GM15510 (cell line): ENCODE measurements around the gene VWA8.

Experiments
- POLR2A ChIP-seq: IDR thresholded peaks from 3 replicates; pipeline ENCODE4 v1.6.1; 2011; ENCODE audit warnings: borderline replicate concordance; ENCODE audit not compliant: insufficient read length; ENCODE audit errors: extremely low read depth

VWA8 gene

DNA sequence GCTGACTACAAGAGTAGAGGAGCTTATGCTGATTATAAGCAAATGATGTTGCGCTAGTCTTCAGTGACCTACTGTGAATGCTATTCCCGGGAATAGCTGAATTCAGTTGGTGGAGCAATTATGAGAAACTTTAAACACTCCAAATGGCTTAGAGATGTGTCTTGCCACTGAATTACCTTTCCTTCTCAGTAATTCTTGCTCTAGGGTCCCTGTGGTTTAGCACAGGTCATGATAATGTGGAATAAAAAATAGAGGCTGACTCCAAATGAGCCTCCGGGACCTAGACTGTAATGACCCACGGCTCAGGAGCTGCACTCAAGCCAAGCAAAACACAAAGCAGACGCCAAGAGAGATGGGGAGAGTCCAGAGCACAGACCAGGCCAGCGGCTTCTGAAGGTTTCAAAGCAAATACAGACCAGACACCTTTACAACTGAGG is 378.9 kb downstream of the VWA8 start:
- TF ChIP-seq POLR2A, result no peak

DNA sequence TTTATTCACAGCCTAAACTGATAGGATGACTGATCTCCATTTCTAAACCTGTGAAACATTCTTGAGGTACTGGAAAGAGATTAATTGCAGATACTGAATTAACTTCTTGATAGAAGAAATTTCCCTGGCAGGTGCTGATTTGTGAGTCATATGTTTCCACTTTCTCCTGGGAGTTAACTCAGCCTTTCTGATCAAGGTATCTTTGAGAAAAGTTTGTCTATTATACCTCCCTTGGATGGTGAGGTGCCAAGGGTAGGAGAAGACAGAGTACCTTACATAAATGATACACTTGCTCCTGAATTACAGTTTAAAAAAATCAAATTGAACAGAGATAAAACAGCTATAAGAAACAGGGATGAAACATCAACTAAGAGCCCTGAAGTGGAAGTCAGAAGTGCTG is 380.6 kb downstream of the VWA8 start:
- no peak for TF ChIP-seq POLR2A

DNA sequence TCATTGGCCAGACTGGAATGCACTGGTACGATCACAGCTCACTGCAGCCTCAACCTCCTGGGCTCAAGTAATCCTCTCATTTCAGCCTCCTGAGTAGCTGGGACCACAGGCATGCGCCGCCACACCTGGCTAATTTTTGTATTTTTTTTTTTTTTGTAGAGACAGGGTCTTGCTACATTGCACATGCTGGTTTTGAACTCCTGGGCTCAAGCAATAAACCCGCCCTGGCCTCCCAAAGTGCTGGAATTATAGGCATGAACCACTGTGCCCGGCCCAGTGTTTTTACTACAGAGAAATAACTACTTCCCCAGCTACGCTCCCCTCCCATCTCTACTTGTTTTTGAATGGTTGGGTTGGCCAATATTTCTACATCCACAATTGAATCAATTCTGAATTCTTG is 381.0 kb downstream of the VWA8 start:
- TF ChIP-seq POLR2A, result no peak

DNA sequence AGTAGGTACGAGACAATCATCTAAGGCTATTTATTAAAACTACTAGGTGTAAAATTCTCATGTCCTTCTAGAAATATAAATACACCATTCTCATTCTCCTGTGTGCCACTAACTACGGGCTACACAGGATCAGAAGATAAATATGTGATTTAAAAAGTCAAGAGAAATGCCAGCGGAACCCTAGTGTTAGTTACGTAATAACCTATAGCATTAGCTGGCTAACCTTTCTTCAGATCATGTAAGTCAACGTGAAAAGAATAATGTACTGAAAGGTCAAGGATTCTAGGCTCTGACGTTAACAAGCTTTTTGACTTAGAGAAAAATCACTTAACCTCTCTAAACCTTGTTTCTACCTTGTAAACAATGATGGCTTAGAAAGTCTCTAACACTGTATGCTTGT is 381.7 kb downstream of the VWA8 start:
- no peak for TF ChIP-seq POLR2A

DNA sequence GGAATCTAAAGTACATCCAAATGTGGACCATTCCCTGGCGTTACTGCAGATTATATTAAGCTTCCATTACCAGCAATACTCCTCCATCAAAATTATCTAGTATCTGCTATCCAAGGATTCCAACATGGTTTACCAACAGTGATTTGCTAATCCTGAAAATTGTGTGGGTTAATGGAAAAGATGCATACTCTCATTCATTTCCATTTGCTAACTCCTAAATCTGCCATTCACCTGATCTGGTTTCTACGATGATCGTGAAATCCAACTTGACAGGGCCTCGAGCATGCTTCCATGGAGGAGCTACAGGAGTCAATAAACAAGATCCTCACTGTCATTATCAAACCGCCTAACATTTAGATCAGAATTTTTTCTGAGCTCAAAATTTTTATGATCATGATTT is 382.5 kb downstream of the VWA8 start:
- no peak for TF ChIP-seq POLR2A

DNA sequence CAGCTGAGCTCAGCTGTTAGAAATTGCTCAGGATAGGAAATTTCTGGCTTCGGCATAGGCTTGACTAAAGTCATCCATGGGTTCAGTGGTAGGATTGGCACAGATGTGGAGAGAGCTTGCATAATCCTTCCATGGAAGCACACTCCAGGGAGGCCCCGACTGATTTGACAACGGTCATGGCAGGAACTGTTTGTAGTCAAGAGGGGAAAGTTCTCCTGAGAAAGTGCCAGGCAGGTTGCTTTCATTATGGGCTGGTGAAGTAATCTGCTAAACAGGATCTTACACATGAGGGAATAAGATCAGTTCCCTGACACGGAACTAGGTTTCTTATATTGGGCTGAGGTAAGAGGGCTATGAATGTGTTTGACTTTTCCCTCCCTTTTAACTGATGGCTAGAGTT is 383.5 kb downstream of the VWA8 start:
- TF ChIP-seq POLR2A, result no peak

DNA sequence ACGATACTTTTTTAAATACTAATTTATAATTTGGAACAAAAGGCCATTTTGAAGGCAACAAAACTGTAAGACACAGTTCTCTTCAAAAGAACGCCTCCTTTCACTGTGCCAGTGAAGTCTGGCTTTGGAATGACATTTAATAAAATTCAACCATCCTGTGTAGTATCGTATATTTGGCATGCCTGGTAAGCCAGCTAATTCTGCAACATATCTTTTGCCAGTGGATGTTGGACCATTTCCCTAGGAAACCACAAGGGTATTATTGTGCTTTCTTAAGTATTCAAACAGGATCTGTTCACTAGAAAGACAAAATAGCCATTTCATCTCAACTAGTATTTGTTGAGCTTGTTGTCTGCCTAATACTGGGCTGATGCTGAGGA is 391.9 kb downstream of the VWA8 start:
- no peak for TF ChIP-seq POLR2A

DNA sequence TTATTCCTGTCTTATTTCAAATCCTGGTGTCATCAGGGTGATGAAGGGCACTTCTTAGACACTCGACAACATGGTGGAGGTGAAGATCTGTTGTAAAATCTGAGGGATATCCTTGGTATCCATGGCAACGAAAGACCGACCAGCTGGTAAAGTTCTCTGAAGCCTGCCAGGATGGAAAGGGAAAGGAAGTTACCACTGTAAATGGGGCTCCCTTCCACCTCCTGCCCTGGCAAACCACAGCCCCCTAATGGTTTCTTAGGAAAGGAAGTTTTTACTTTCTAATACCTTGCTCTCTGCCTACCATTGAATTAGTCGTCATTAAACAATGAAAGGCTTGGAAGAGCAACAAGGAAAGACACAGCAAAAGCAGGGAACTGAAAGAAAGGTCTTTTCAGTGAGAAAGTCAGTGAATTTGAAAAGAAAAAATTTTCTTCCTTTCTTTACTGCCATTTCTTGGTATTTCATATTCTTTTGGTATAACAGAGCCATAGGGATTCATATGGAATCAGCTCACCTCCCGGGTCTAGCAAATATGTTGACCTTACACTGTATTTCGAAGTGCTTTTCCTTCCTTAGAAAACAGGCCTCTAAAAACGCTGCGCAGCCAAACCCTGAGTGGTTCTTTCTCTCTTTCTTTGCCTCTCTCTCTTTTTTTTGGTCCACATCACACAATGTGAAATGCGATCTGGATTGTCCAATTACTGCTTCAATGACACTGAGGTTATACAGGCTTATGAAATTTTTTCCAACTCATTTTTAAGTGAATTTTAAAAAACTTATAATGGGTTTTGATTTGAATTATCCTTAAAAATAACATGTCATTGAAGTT is 392.6 kb downstream of the VWA8 start:
- TF ChIP-seq POLR2A, result no peak

DNA sequence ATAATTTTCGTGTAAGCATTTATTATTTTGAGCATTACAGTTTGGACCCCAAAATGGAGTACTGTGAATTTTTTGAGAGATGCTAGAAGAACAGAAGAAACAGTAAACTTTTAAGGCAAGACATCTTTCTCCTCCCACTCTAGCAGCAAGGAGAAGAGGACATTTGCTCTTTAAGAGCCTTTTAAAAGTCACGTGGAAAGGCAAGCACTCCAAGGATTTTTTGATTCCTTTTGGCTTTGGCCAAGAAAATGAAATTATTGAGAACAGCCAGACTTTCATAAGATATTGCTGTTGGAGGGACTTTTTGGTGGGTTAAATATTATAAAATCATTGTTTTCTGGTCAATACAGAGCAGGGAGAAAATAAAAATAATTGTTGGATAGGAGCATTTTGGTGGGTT is 393.5 kb downstream of the VWA8 start:
- no peak for TF ChIP-seq POLR2A

DNA sequence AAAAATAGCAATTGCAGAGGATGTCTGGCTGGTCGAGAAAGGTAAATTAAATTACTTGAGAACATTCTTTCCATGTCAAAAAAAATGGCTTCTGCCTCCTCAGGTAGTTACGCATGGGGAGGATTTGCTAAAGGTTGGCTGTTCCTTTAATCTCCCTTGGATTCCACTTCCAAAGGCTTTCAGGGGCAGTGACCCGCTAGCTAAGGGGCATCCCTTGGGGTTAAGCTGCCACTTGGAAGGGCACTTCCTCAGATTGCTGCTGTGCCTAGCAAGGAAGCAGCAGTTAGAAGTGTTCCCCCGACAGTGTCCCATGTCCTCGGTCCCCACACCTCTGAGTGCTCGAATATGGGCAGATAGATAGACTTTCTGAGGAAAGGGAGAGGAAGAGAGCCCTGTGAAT is 395.1 kb downstream of the VWA8 start:
- TF ChIP-seq POLR2A, result no peak

DNA sequence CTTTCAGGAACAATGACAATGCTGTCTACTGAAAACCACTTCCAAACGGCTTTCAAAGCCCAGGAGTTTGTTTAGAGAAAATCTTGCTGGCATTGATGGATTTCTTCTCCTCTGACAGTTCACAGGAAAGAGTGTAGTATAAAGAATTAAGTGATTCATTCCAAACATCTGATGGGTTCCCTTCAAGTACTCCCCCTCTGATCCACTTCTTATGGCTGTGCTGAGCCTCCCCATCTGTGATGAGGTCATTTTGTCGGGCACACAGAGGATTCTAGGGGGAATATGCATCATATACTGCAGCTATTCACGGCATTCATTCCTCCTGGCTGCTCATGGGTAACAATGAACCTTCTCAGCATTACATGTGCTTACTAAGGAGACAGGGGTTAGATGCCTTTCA is 395.7 kb downstream of the VWA8 start:
- no peak for TF ChIP-seq POLR2A

DNA sequence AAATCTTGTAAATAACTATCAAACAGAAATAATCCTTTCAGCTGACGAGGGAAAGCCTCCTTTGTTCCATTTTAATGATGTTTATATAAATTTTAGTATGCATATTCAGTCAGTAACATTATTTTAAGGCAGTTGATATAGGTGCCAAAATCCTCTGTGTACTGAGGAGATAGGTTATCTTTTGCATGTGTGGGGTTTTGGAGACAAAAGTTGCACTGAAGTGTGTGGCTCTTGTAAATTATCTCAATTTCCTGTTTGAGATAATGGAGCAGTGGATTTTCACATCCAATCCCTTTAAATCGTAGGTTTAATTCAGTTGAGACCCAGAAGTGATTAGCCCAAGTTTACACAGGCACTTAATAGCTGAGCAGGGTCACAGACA is 396.9 kb downstream of the VWA8 start:
- TF ChIP-seq POLR2A, result no peak

DNA sequence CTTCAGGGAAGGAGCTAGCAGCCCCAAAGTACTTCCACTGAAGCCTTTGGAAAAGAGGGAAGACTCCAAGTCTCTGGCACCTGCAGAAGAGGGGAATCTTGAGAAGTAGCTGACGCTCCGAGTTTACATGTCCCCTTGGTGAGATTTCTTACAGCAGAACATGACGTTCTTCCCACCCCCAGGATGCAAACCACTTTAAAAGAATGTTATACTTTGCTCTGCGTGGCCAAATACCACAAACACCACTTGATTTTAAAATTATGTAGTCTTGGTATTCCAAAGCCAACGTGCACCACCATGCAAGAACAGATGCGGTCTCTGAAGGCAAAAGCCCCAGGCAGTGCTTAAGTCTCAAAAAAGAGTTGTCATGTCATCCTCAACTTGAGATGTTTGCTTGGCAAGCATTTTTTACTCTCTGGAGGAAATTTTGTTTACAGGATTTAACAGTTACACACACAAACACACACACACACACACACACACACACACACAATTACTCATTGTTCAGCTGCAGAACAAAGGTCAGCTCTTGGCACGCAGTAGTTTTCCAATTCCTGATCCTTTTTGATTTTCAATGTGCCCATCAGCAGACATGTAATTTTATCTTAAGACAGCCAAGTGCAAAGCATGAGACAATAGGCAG is 397.4 kb downstream of the VWA8 start:
- TF ChIP-seq POLR2A, result no peak

DNA sequence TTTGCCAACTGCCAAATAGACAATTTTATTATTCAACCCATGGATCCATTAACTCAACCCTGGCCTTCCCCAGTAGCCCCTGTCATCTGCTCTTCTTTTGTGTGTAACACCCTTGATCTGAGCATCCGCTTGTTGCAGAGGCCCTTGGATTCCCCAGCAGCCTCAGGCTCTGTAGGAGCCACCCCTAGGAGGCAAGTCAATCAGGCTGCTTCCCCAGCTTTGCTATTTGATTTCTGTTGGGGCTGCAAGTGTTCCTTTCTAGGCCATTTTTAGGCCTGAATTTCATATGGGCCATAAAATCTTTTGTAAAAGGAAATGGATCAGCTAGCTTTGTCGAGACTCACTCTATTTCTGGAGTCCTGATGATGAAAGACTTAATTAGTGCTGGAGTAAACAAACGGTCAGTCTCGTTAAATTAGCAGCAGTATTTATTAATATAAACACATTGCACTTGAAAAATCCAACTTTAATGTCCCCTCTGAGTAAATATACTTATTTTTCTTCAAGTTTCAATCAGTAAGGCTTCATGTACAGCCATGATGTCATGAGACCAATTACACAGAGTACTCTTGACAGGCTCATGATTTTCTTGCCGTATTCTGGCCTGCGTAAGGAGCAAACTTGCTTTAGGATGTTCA is 398.2 kb downstream of the VWA8 start:
- TF ChIP-seq POLR2A, result no peak

DNA sequence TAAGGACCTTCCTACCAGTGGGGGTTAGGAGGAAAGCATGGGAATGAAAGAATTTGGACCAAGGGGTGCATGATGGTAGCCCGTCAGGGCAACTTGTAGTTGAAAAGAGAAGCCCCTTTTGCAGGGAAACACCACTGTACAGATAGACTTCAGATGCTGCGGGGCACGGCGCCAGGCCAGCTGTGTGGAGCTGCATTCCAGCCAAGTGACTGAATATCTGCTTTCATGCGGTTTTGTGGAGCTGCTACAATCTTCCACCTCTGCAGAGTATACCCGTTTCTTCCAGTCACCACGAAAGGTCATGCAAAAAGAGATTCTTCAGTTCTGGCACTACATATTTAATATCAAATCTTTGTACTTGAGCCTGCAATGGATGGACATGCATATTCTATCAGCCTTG is 398.8 kb downstream of the VWA8 start:
- TF ChIP-seq POLR2A, result no peak

DNA sequence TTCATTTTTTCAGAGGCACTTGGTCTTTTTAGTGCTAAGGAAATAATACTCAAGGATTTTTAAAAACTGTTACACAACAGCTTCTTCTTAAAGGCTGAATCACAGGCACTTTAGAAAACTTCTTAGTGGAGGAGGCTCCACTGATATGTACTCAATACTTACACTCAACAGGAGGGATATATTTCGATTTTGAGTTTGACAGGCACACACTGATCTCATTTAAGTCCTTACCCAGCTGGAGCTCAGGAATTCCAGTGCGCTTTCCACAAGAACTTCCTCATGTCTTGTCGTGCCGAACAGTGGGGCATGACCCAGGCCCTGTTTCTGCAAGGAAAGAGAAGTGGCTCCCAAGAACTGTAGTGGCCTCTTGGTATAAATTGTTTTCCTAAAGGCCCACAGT is 399.7 kb downstream of the VWA8 start:
- no peak for TF ChIP-seq POLR2A

DNA sequence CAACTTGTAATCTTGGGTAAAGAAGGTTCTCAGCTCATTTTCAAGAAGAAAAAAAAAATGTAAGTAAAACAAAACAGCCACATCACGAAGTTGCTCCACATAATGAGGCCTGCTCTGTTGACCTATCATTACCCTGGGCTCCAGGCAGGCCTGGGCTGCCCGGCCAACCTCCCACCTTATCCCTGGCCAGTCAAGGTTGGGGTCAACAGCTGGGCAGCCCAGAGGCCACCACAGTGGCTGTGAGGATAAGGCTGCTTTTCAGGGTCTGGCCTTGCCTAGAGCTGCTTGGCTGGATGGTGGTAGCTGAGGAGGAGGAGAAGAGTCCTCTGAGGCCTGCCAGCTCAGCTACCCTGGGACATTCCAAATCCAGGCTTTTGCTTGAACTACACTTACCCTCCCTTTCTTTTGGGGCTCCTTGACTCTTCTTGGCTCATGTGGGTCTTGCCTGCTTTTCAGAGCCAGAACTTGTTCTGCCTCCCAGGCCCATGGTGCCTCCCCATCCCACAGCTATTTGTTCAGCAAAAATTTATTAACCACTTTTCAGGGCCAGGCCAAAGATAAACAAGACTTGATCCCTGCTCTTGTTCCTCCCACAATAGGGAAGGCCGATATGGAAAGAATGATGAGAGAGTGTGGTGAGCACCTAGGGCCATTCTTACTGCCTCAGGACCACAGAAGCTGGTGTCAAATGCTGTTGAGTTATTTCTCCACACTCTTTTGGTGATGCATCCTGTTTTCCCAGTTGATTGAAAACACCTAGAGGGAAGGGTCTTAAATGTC is 401.9 kb downstream of the VWA8 start:
- TF ChIP-seq POLR2A, result no peak
